PC-9 (cell line): ENCODE data around the gene PRPS2.

Source experiments
- EZH2 ChIP-seq: fragments of 200-600 bp; sonication (generic); IDR thresholded peaks from 2 replicates; pipeline ENCODE4 v1.8.0; 2017; ENCODE audit warnings: antibody characterized with exemption, low read depth
- TF ChIP-seq, protein P1 (sequence below): fragments of 200-600 bp; sonication (generic); conservative IDR thresholded peaks from 2 replicates; pipeline ENCODE4 v1.6.1; 2017; ENCODE audit warnings: mixed run types, antibody characterized with exemption, mild to moderate bottlenecking, moderate library complexity

DNA sequence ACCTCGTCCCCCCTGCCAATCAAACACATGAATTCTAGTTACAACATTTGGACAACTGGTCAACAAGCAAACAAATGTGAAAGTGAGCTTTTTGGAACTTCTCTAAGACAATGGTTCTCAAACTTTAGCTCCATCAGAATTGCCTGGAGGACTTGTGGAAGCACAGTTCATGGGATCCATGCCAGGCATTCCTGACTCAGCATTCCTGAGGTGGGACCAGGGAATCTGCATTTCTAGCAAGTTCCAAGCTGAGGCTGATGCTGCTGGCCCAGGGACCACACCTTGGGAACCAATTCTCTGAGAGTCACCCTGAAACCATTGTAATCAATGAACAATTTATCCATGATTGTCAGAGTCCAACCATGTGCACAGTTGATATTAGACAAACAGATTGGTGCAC lies 43.8 kb upstream of the PRPS2 start:
- TF ChIP-seq, protein P1, sequence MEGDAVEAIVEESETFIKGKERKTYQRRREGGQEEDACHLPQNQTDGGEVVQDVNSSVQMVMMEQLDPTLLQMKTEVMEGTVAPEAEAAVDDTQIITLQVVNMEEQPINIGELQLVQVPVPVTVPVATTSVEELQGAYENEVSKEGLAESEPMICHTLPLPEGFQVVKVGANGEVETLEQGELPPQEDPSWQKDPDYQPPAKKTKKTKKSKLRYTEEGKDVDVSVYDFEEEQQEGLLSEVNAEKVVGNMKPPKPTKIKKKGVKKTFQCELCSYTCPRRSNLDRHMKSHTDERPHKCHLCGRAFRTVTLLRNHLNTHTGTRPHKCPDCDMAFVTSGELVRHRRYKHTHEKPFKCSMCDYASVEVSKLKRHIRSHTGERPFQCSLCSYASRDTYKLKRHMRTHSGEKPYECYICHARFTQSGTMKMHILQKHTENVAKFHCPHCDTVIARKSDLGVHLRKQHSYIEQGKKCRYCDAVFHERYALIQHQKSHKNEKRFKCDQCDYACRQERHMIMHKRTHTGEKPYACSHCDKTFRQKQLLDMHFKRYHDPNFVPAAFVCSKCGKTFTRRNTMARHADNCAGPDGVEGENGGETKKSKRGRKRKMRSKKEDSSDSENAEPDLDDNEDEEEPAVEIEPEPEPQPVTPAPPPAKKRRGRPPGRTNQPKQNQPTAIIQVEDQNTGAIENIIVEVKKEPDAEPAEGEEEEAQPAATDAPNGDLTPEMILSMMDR, result no peak
- TF ChIP-seq EZH2, result no peak
